GM21381 (cell line): Measurements from ENCODE around the gene XKR7.
"Not testable (repeated sequence)": the region's sequence is repeated elsewhere in the genome, so short reads cannot be mapped to it uniquely, and the experiment has no call there.

ENCODE experiments used
- ATAC-seq: cut with Tn5 transposase; IDR thresholded peaks from one replicate; pipeline ENCODE4 v1.9.1; 2021; ENCODE audit warnings: mild to moderate bottlenecking, moderate library complexity; ENCODE audit not compliant: unreplicated experiment

The XKR7 gene

GRCh38 chr20:31967830-31968249, at the start of gene XKR7:
Gene XKR7 (plus strand): TSS chr20:31968151. CDS start chr20:31968176, 25 bp downstream.
- no peak for ATAC-seq

- ATAC-seq = no peak
Measured at GRCh38 chr20:31918466-31919105, 49.4 kb upstream of the XKR7 start.

- no peak for ATAC-seq
Measured at GRCh38 chr20:31919410-31920155, 48.4 kb upstream of the XKR7 start.

- ATAC-seq = no peak
Measured at GRCh38 chr20:31920275-31920855, 47.6 kb upstream of the XKR7 start.

- ATAC-seq = not testable (repeated sequence)
Measured at GRCh38 chr20:31921480-31921879, 46.5 kb upstream of the XKR7 start.

GRCh38 chr20:31922181-31922580, 45.8 kb upstream of the XKR7 start:
- no peak for ATAC-seq

DNA sequence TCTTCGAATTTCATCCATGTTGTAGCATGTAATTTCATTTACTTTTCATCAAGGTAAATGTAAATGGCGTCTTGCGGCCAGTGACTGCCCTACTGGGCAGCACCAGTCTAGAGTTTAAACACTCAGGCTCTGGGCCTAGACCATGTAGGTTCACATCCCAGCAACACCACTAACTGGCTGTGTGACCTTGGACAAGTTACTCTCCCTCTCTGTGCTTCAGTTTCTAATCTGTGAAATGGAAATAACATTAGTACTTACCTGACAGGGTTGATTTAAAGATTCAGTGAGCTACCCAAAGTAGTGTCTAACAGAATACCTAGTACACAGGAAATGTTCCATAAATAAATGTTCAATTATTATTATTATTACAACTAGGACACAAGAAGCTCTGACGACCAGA, 45.4 kb upstream of the XKR7 start:
- ATAC-seq = no peak

DNA sequence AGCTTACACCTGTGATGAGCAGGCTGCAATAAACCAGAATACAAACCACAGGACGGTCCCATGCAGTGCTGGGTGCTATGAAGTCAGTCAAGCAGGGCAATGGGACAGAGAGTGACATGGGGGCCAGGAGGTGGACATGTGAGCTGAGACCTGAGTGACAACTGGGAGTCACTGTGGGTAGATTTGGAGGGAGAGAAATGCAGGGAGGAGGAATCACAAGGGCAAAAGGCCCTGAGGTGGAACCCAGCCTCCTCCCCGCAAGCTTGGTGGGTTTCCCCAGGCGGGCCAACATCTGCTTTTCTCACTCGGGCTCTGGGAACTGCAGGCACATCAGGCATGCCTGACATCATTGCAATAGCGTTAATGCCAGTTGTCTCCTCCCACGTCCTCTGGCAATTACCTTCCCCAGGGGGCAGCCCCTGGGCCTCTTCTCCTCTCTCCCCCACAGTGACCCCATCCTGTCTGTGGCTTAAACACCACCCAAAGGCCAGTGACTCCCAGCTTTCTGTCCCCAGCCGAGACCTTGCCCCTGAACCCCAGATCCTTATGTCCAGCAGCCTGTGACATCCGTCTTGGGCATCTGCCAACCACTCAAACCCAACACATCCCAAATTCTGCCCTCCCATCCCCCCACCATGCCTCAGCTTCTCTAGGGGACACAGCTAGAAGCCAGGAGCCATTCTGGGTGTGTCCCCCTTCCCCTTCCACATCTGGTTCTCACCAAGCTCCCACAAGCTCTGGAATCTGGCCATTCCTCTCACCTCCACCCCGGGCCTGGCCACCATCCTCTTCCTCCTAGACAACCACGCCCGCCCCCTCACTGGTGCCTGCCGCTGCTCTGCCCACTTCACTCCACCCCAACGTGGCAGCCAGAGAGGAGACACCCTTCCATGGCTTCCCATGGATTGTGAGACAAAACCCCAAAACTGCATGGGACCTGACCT, 44.3 kb upstream of the XKR7 start:
- peak; percentile 65 for ATAC-seq

GRCh38 chr20:31924561-31924960, 43.4 kb upstream of the XKR7 start:
- no peak for ATAC-seq

DNA sequence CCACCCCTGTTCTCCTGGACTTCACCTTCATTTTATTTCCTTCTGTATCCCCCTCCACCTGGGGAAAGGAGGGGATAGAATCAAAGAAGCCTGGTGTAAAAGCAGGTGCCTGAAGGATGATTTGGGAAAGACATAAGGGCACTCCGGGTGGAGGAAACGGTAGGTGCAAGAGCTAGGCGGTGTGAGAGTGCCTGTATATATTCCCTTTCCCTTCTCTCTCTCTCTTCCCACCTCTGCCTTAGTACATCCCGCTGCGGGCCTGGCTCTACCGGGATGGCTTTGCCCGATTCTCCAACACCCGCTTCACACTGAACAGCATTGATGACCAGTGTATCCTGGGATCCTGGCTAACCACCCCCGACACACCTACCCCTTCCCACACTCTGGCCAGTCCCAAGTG, 42.3 kb upstream of the XKR7 start:
- ATAC-seq = no peak

GRCh38 chr20:31926493-31926892, 41.5 kb upstream of the XKR7 start:
- no peak for ATAC-seq

GRCh38 chr20:31927627-31928159, 40.3 kb upstream of the XKR7 start:
- ATAC-seq = no peak

GRCh38 chr20:31929631-31930030, 38.3 kb upstream of the XKR7 start:
- not testable (repeated sequence) for ATAC-seq

- no peak for ATAC-seq
Measured at GRCh38 chr20:31930779-31931178, 37.2 kb upstream of the XKR7 start.

DNA sequence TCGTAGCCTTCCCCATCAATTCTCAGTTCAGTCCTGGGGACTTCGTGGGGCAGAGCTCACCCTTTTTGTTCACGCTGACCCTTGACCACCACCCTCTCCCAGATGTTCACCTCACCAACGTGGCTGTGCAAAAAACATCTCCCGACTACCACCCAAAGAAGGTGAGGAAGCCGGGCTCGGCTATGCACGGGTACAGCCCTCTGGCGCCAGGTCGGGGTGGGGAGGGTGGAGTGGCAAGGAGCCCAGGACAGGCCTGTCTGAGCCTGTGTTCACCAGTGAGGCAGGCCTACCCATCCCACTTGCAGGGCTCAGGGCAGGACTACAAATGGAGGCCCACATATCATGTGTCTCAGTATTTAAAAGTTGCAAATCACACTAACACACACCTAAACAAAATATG, 34.3 kb upstream of the XKR7 start:
- ATAC-seq = no peak

GRCh38 chr20:31934491-31934890, 33.5 kb upstream of the XKR7 start:
- ATAC-seq = no peak

DNA sequence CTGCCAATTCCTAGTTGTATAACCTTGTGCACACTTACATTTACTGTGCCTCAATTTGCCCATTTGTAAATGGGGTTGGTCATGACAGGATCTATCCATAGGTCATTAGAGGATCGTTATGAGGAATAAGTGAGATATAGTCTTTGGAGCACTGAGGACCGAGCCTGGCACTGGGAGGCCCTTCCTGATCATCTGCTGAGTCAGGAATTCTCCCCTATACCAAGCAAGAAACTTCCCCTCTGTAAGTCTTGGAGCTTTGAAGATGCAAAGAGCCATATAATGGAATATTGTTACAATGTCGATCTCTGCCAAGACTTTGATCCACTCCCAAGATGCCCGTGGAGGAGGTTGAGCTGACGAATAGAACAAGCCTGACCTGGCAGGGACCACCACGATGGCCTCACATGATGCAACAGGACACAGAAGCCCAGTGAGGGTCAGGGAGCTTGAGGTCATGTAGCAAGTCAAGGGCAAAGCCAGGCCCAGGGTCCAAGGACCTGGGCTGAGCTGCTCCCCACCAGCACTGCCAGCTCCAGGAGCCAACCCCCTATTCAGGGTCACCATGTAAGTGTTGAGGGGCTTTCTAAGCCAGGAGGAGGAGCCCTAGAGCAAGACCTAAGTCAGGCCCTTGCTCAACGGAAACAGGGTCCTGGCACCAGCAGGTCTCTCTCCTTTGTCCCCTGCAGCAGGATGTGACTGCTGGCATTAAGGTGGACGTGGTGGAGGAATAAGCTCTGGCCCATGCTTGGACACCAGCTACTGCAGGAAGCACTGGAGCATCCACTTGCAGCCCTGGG, 32.8 kb upstream of the XKR7 start:
- ATAC-seq = no peak

DNA sequence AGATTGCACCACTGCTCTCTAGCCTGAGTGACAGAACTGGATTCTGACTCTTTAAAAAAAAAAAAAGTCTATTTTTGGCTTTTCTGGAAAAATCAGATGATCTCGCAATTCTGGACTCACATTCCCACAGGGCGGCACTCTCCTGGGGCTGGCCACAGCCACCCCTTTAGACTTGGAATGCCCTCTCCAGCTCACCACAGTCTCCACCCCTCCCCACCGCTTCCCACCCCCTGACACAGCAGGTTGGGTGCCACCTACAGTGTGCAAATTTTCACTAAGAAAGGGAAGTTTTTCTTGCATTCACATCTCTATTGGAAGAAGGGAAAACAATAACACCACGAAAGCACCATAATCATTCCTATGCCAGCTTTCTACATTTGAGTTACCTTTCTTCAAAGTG, 31.5 kb upstream of the XKR7 start:
- no peak for ATAC-seq

GRCh38 chr20:31937820-31938219, 30.1 kb upstream of the XKR7 start:
- no peak for ATAC-seq

DNA sequence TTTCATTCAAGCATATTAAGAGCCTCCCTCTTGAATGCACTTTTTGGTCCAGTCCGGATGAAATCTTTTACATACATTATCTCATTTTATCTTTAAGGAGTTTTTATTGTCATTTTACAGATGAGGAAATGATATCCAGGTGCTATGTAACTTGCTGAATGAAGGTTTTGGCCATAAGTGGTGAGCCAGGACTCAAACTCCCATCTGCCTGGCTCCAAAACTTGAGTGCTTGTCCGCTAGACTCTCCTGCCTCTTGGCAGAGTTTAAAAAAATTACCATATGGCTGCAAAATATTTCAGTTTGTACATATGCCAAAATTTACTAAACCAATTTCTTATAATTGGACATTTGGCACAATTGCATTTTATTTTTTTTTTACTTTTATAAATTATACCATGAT, 28.3 kb upstream of the XKR7 start:
- ATAC-seq = no peak
